ENCODE data around the gene HSPB9.

HSPB9 gene

DNA sequence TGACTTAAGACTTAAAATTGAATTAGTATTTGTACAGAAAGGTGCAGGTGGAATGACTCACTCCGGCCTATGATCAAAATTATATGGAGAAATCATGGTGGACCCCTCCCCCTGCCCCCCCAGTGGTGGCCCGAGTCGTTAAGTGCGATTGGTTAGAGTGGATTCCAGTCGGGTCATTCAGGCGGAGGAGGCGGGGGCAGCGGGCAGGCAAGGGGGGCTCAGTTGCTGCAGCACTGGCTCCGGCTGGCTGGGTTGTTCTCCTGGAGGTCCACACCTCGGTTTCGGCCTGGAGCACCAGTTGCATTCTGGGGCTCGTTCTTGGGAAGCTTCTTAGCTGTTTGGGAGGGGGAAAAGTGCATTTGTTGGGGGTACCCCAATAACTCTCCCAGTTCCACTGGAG, 3.0 kb downstream of the HSPB9 start:
- H3K27me3 ChIP-seq (ENCODE audit: control insufficient read depth, insufficient read depth, low read length): no peaks in the 10 kb centered on the region
- peaks cover 63% of the 10 kb centered on the region for H3K36me3 ChIP-seq (ENCODE audit: control insufficient read depth, insufficient read depth, low read length)
- no peak overlapping the region for H3K27ac ChIP-seq (ENCODE audit: low read depth, low read length)
- peaks cover 15% of the 10 kb centered on the region for H3K4me1 ChIP-seq (ENCODE audit: control insufficient read depth, insufficient read depth, low read length)
- no peaks in the 10 kb centered on the region for H3K9me3 ChIP-seq (ENCODE audit: control insufficient read depth, insufficient read depth, low read depth, low read length)
- no peak overlapping the region for H3K4me3 ChIP-seq (ENCODE audit: low read depth, low read length)
- H3K9ac ChIP-seq (ENCODE audit: low read length): no peak overlapping the region

DNA sequence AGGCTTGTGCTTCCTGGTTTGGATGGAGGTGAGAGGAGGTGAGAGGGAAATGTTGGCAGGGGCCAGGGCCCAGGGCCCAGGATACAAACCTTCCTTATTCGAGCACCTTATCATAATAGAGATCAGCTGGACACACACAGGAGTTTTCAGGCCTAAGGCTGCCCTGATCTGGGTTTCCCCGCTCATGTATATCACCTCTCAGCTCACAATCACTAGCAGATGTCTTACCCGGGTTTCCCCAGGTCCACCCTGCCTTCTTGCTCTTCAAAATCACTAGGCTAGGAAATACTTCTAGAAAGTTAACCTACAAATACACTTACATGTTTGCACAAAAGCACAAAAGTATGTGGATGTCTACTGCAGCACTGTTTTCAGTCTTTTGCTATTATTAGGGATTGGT, 4.2 kb downstream of the HSPB9 start:
- Histone ChIP-seq H3K4me3 (ENCODE audit: low read depth, low read length) (no peak overlapping the region), H3K9me3 (ENCODE audit: control insufficient read depth, insufficient read depth, low read depth, low read length) (no peaks in the 10 kb centered on the region), H3K9ac (ENCODE audit: low read length) (no peak overlapping the region), H3K4me1 (ENCODE audit: control insufficient read depth, insufficient read depth, low read length) (peaks cover 9% of the 10 kb centered on the region), H3K27ac (ENCODE audit: low read depth, low read length) (no peak overlapping the region), H3K27me3 (ENCODE audit: control insufficient read depth, insufficient read depth, low read length) (no peaks in the 10 kb centered on the region), H3K36me3 (ENCODE audit: control insufficient read depth, insufficient read depth, low read length) (peaks cover 73% of the 10 kb centered on the region)

DNA sequence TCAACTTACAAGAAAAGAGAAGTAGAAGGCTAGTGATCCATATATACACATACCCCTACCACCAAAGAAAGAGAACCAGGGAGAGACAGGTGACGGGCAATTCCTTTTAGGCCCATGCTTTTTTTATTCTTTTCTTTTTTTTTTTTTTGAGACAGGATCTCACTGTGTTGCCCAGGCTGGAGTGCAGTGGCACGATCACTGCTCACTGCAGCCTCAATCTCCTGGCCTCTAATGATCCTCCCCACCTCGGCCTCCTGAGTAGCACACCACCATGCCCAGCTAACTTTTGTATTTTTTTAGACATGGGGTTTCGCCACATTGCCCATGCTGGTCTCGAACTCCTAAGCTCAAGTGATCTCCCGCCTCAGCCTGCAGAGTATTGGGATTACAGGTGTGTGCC, 4.8 kb downstream of the HSPB9 start:
- Histone ChIP-seq H3K27ac (ENCODE audit: low read depth, low read length) (no peak overlapping the region), H3K9ac (ENCODE audit: low read length) (no peak overlapping the region), H3K27me3 (ENCODE audit: control insufficient read depth, insufficient read depth, low read length) (no peaks in the 10 kb centered on the region), H3K4me3 (ENCODE audit: low read depth, low read length) (no peak overlapping the region), H3K9me3 (ENCODE audit: control insufficient read depth, insufficient read depth, low read depth, low read length) (no peaks in the 10 kb centered on the region), H3K4me1 (ENCODE audit: control insufficient read depth, insufficient read depth, low read length) (peaks cover 4% of the 10 kb centered on the region), H3K36me3 (ENCODE audit: control insufficient read depth, insufficient read depth, low read length) (peaks cover 73% of the 10 kb centered on the region)

DNA sequence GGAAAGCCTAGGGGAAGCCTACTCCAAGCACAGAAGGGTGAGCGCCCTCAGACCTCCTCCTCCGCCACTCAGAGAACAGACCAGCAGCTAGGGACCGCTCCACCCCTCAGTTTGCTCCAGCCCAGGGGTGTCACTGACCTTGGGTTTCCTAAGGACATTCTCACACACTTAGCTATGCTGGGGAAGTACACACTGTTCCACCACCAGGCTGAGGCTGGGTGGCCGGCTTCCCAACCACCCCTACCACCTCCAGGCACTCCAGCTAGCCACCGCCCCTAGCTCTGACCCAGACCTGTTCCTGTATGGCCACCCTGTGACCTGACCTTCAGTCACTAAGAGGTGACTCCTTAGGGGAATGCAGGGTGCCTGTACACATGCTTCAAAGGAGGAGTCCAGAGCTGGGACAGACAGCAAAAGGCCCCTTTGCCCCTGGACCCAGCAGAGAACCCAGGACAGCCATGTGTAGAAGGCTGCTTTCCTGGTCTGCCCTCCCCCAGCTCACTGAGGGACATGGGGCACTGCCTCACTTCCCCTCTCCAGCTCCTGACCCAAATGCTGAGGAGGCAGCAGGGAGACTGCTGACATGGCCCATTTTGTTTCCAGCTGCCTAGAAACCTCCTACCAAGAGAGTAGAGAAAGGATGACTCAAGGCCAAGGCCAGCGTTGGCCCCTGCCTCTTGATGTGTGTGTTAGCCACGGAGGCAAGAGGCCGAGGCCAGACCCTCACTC, 6.7 kb downstream of the HSPB9 start:
- Histone ChIP-seq H3K4me1 (ENCODE audit: control insufficient read depth, insufficient read depth, low read length) (peaks cover 10% of the 10 kb centered on the region), H3K27me3 (ENCODE audit: control insufficient read depth, insufficient read depth, low read length) (no peaks in the 10 kb centered on the region), H3K9me3 (ENCODE audit: control insufficient read depth, insufficient read depth, low read depth, low read length) (no peaks in the 10 kb centered on the region), H3K9ac (ENCODE audit: low read length) (no peak overlapping the region), H3K36me3 (ENCODE audit: control insufficient read depth, insufficient read depth, low read length) (peaks cover 72% of the 10 kb centered on the region), H3K27ac (ENCODE audit: low read depth, low read length) (no peak overlapping the region), H3K4me3 (ENCODE audit: low read depth, low read length) (no peak overlapping the region)

DNA sequence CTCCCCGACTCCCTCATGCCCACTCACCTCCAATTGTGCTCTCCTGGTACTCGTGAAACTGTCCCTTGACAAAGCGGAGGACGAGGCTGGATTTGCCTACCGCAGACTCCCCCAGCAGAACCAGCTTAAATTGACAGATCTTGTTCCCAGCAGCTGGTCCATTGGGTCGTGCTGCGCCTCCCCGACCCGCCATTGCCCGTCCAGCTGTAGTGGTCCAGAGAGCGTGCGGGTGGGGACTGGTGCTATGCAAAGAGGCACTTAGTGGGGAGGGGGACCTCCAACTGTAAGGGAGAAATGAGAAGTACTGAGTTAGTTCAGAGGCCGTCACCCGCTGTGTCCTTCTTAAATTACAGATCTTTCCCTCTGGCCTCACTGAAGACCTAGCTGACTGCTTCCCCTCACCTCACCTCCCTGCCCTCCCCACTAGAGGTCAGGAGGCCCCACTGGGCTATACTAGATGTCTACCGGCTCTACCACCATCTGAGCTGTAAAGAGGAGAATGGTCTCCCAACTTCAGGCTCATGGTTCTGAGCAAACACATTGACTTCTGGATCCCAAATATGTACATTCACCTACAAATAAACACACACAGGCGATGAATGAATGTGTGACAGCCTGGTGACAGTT, 7.8 kb downstream of the HSPB9 start:
- Histone ChIP-seq H3K4me1 (ENCODE audit: control insufficient read depth, insufficient read depth, low read length) (peaks cover 11% of the 10 kb centered on the region), H3K27ac (ENCODE audit: low read depth, low read length) (no peak overlapping the region), H3K9ac (ENCODE audit: low read length) (no peak overlapping the region), H3K9me3 (ENCODE audit: control insufficient read depth, insufficient read depth, low read depth, low read length) (no peaks in the 10 kb centered on the region), H3K36me3 (ENCODE audit: control insufficient read depth, insufficient read depth, low read length) (peaks cover 62% of the 10 kb centered on the region), H3K4me3 (ENCODE audit: low read depth, low read length) (no peak overlapping the region), H3K27me3 (ENCODE audit: control insufficient read depth, insufficient read depth, low read length) (no peaks in the 10 kb centered on the region)

DNA sequence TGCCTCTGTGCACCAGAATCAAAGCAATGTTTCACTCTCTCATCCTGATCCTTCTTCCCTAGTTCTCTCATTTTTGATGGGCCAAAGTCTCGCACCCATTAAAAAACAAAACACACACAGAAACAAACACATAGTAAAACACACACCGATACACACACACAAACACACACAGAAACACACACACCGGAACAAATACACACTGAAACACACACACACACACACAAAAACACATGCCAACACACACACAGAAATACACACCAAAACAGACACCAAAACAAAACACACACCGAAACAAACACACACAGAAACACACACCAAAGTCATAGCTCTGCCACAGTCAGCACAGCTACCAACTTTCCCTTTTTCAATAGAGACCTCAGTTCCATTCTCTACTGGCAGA, 8.6 kb downstream of the HSPB9 start:
- Histone ChIP-seq H3K4me1 (ENCODE audit: control insufficient read depth, insufficient read depth, low read length) (peaks cover 19% of the 10 kb centered on the region), H3K9ac (ENCODE audit: low read length) (no peak overlapping the region), H3K9me3 (ENCODE audit: control insufficient read depth, insufficient read depth, low read depth, low read length) (no peaks in the 10 kb centered on the region), H3K36me3 (ENCODE audit: control insufficient read depth, insufficient read depth, low read length) (peaks cover 53% of the 10 kb centered on the region), H3K27ac (ENCODE audit: low read depth, low read length) (no peak overlapping the region), H3K4me3 (ENCODE audit: low read depth, low read length) (no peak overlapping the region), H3K27me3 (ENCODE audit: control insufficient read depth, insufficient read depth, low read length) (no peaks in the 10 kb centered on the region)

DNA sequence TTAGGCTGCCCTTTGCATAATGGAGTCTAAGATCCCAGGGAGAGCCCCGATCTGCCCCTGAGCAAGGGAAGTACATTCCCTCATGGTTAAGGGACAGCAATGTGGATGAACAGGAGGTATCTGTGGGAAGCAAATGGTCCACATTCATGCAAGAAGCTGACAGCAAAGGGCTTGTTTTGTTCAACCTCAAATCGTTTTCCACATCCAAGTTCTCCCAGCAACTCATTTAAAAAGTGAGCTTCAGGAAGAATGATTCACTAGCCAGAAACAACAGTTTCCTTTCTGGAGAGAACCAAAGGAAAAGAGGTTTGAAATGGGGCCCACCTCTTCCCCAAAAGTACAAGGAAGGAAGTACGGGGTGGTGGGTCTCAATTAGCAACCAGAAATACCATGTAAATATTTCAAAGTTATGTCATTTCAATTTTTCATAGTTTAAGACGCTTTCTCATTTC, 9.4 kb downstream of the HSPB9 start:
- Histone ChIP-seq H3K36me3 (ENCODE audit: control insufficient read depth, insufficient read depth, low read length) (peaks cover 46% of the 10 kb centered on the region), H3K4me3 (ENCODE audit: low read depth, low read length) (no peak overlapping the region), H3K9me3 (ENCODE audit: control insufficient read depth, insufficient read depth, low read depth, low read length) (no peaks in the 10 kb centered on the region), H3K9ac (ENCODE audit: low read length) (no peak overlapping the region), H3K27ac (ENCODE audit: low read depth, low read length) (no peak overlapping the region), H3K27me3 (ENCODE audit: control insufficient read depth, insufficient read depth, low read length) (no peaks in the 10 kb centered on the region), H3K4me1 (ENCODE audit: control insufficient read depth, insufficient read depth, low read length) (peaks cover 22% of the 10 kb centered on the region)

DNA sequence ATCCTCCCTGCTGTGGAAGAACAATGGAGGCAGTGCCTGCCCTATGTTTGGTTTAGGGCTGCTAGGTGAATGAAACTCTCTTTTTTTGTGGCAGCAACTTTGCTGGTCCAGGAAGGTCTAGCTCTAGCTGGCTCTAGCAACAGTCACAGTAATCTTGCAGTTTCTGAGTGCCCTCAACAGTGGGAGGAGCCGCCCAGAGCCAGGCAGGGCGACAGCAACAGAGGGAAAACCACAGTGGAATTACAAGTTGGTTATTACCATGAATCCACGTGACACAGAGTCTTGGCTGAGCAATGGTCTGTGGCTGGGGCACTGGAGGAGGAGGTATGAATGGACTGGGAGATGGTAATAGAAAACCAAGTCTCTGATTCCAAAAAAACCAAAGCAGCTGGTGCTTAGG, 10.3 kb downstream of the HSPB9 start:
- H3K9me3 ChIP-seq (ENCODE audit: control insufficient read depth, insufficient read depth, low read depth, low read length): no peaks in the 10 kb centered on the region
- no peak overlapping the region for H3K9ac ChIP-seq (ENCODE audit: low read length)
- peaks cover 37% of the 10 kb centered on the region for H3K36me3 ChIP-seq (ENCODE audit: control insufficient read depth, insufficient read depth, low read length)
- no peak overlapping the region for H3K27ac ChIP-seq (ENCODE audit: low read depth, low read length)
- H3K4me3 ChIP-seq (ENCODE audit: low read depth, low read length): no peak overlapping the region
- no peaks in the 10 kb centered on the region for H3K27me3 ChIP-seq (ENCODE audit: control insufficient read depth, insufficient read depth, low read length)
- H3K4me1 ChIP-seq (ENCODE audit: control insufficient read depth, insufficient read depth, low read length): peaks cover 22% of the 10 kb centered on the region

DNA sequence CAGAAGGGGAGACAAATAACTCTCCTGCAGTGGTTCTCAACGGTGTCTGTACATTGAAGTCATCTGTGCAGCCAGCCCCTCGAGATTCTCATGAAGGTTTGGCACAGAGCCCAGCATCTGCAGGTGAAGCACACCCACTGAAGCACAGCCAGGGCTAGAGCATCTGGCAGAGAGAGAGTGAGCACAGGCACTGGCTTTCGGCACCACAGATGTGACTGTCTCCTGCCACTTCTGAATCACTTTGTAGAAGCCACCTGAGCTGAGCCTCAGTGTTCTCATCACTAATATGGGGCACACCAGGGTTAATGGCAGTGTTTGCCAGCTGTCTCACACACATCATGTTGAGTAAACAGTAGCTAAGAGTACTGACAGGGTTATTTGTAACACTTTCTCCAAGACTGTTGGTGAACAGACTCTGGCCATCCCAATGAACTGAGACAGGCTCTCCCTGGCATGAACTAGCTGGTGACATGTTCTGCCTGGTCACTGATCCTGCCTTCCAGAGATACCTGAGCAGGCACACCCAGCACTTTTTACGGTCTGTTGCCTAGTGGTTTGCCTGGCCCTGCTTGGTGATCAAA, 10.9 kb downstream of the HSPB9 start:
- no peak overlapping the region for H3K9ac ChIP-seq (ENCODE audit: low read length)

DNA sequence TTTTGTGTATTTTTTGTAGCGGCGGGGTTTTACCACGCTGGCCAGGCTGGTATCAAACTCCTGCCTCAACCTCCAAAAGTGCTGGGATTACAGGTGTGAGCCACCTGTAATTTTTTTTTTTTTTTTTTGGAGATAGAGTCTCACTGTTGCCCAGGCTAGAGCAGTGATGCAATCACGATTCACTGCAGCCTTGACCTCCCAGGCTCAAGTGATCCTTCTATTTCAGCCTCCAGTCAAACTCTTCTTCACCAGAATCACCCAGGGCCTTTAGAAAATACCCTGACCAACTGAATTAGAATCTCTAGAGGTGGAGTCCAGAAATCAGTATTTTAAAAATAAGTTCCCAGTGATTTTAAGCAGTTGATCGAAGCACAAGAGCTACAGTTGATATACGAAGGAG, 12.5 kb downstream of the HSPB9 start:
- Histone ChIP-seq H3K36me3 (ENCODE audit: control insufficient read depth, insufficient read depth, low read length) (peaks cover 17% of the 10 kb centered on the region), H3K4me3 (ENCODE audit: low read depth, low read length) (no peak overlapping the region), H3K27ac (ENCODE audit: low read depth, low read length) (peak overlapping the region; percentile 68), H3K27me3 (ENCODE audit: control insufficient read depth, insufficient read depth, low read length) (no peaks in the 10 kb centered on the region), H3K9me3 (ENCODE audit: control insufficient read depth, insufficient read depth, low read depth, low read length) (no peaks in the 10 kb centered on the region), H3K4me1 (ENCODE audit: control insufficient read depth, insufficient read depth, low read length) (peaks cover 22% of the 10 kb centered on the region), H3K9ac (ENCODE audit: low read length) (peak overlapping the region; percentile 23)

More for the DNA sequence above, 10.9 kb downstream of the HSPB9 start:
- no peaks in the 10 kb centered on the region for H3K9me3 ChIP-seq (ENCODE audit: control insufficient read depth, insufficient read depth, low read depth, low read length)
- no peak overlapping the region for H3K4me3 ChIP-seq (ENCODE audit: low read depth, low read length)
- H3K36me3 ChIP-seq (ENCODE audit: control insufficient read depth, insufficient read depth, low read length): peaks cover 31% of the 10 kb centered on the region
- no peak overlapping the region for H3K27ac ChIP-seq (ENCODE audit: low read depth, low read length)
- no peaks in the 10 kb centered on the region for H3K27me3 ChIP-seq (ENCODE audit: control insufficient read depth, insufficient read depth, low read length)
- H3K4me1 ChIP-seq (ENCODE audit: control insufficient read depth, insufficient read depth, low read length): peaks cover 22% of the 10 kb centered on the region

Data from HUES6 (cell line).